ENCODE results near the gene IL22RA2. TPM values are rescaled to one million over a fixed set of nuclear protein-coding genes. Genes with fewer than 3 reads are reported as not detected.

IL22RA2 gene
- total and polyA plus RNA-seq, 11 donors = 0.03 to 0.21 TPM; not detected in 9

DNA sequence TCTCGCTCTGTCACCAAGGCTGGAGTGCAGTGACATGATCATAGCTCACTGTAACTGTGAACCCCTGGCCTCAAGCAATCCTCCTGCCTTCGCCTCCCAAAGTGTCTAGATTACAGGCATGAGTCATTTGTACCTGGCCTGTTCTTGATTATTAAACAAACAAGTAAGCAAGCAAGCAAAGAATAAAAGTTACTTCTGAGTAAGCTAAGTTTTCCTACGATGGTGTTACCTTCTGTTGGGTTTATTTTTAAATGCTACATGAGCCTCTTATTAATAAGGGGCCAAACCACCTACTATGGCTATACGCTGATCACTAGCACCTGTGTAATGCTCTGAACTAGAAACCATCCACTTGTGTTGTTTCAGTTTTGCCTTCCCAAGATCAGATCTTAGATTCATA, 50.8 kb downstream of the IL22RA2 start:
- H3K9me3 ChIP-seq = peaks cover 0 to 26% (median 11%) of the 10 kb centered on the region in 12 donors
- no peak overlapping the region for H3K4me3 ChIP-seq
- intact Hi-C loops (cut with DNase I) = no loop called here
- H3K27me3 ChIP-seq = no peaks in the 10 kb centered on the region
- H3K27ac ChIP-seq = no peak overlapping the region
- no peak for TF ChIP-seq POLR2A (IDR thresholded peaks at IDR 0.05)
- TF ChIP-seq, protein P1, sequence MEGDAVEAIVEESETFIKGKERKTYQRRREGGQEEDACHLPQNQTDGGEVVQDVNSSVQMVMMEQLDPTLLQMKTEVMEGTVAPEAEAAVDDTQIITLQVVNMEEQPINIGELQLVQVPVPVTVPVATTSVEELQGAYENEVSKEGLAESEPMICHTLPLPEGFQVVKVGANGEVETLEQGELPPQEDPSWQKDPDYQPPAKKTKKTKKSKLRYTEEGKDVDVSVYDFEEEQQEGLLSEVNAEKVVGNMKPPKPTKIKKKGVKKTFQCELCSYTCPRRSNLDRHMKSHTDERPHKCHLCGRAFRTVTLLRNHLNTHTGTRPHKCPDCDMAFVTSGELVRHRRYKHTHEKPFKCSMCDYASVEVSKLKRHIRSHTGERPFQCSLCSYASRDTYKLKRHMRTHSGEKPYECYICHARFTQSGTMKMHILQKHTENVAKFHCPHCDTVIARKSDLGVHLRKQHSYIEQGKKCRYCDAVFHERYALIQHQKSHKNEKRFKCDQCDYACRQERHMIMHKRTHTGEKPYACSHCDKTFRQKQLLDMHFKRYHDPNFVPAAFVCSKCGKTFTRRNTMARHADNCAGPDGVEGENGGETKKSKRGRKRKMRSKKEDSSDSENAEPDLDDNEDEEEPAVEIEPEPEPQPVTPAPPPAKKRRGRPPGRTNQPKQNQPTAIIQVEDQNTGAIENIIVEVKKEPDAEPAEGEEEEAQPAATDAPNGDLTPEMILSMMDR (IDR thresholded peaks at IDR 0.05) = no peak
- ATAC-seq (no peak), DNase-seq (no peak)
- H3K36me3 ChIP-seq = no peaks in the 10 kb centered on the region
- 78 to 95% (median 93%) methylated on average over 4 of the region's 4 CpGs for WGBS, 4 donors
- H3K4me1 ChIP-seq = peaks cover 0 to 7% (median 0%) of the 10 kb centered on the region in 12 donors

GRCh38 chr6:137121401-137121997, 51.9 kb downstream of the IL22RA2 start:
- H3K27ac ChIP-seq = no peak overlapping the region
- WGBS, 4 donors = 78 to 83% (median 80%) methylated on average over 2 of the region's 2 CpGs
- ATAC-seq (no peak), DNase-seq (no peak)
- H3K9me3 ChIP-seq = peaks cover 0 to 26% (median 11%) of the 10 kb centered on the region in 12 donors
- no peaks in the 10 kb centered on the region for H3K36me3 ChIP-seq
- TF ChIP-seq POLR2A (IDR thresholded peaks at IDR 0.05) = no peak
- TF ChIP-seq, protein P1 (IDR thresholded peaks at IDR 0.05) = no peak
- H3K4me3 ChIP-seq = no peak overlapping the region
- no peaks in the 10 kb centered on the region for H3K27me3 ChIP-seq
- intact Hi-C loops (cut with DNase I) = no loop called here
- H3K4me1 ChIP-seq = peaks cover 0 to 8% (median 0%) of the 10 kb centered on the region in 12 donors

DNA sequence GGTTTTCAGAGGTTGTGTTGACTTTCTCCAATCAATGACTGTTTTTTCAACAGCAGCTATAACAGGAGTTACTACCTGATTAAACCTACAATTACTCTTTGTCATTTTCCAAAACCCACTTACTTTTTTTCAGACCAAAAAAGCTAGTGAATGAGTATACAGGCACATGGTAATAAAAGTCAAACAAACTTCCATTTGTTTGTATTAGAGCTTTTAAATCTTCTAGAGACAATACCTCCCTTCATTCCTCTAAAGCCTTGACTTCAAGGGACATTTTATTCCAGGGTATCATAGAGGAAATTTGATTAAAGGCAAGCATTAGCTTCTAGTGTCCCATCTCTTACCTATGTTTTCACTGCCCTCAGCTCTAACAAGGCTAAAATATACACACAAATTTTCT, 52.7 kb downstream of the IL22RA2 start:
- no peaks in the 10 kb centered on the region for H3K36me3 ChIP-seq
- ATAC-seq (no peak), DNase-seq (no peak)
- H3K27ac ChIP-seq = no peak overlapping the region
- no peaks in the 10 kb centered on the region for H3K27me3 ChIP-seq
- H3K4me3 ChIP-seq = no peak overlapping the region
- TF ChIP-seq, protein P1 (IDR thresholded peaks at IDR 0.05) = no peak
- TF ChIP-seq POLR2A (IDR thresholded peaks at IDR 0.05) = no peak
- intact Hi-C loops (cut with DNase I) = no loop called here
- H3K4me1 ChIP-seq = peaks cover 0 to 8% (median 0%) of the 10 kb centered on the region in 12 donors
- H3K9me3 ChIP-seq = peaks cover 0 to 26% (median 11%) of the 10 kb centered on the region in 12 donors

DNA sequence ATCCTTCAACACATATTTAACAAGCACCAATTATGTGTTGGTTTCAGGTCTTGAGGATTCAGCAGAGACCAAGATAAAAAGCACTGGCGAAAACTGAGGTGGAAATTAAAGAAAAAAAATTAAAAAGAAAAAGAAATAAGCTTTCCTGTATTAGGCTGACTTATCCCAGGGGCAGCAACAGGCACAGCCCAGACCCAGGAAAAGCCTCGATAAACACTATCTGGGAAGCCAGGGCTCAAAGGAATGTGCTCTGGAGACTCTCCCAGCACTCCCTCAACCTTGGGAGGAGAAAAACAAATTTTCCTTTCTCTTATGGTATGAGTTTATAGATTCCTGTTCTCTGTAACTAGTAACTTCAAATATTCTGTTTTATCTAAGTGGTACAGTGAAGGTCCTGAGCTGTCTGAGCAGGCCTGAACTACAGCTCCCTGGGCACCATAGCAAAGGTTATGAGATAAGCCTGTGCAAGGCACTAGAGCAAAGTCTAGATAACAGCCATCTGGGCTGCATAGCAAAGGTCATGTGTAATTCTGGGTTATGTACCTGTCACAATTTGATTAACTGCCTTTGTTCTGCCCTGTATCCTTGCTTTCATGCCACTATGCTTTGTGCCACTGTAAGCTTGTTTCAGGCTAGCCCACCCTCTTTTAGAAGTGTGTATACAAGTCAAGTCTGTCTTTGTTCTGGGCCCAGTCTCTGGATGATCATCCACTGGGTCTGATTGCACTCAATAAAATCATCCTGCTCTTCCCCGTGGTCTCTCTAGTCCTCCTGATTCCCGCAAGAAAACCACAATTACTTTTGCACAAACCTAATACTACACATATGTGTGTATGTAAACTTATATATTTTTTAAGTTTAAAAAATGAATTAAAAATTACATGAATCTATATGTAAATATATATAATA, 54.0 kb downstream of the IL22RA2 start:
- no peaks in the 10 kb centered on the region for H3K27me3 ChIP-seq
- H3K4me1 ChIP-seq = peaks cover 0 to 13% (median 1%) of the 10 kb centered on the region in 12 donors
- TF ChIP-seq, protein P1 (IDR thresholded peaks at IDR 0.05) = no peak
- TF ChIP-seq POLR2A (IDR thresholded peaks at IDR 0.05) = no peak
- DNase-seq (peak in 2 of 5 donors; percentile 31 to 45), ATAC-seq (peak; percentile 88 to 99 (median 97))
- H3K9me3 ChIP-seq = peaks cover 0 to 26% (median 11%) of the 10 kb centered on the region in 12 donors
- intact Hi-C loops (cut with DNase I) = no loop called here
- 54 to 63% (median 59%) methylated on average over 4 of the region's 4 CpGs for WGBS, 4 donors
- no peaks in the 10 kb centered on the region for H3K36me3 ChIP-seq
- H3K27ac ChIP-seq = peak overlapping the region in 10 of 12 donors; percentile 12 to 69 (median 38)
- H3K4me3 ChIP-seq = no peak overlapping the region
